CD4-positive, alpha-beta T cell treated with Interleukin-4 for 4 hours (primary cell): ENCODE measurements around the gene WNT16.

Experiments
- DNase-seq: peaks from one replicate; pipeline ENCODE4 v3.0.0-alpha.2; 2020

The WNT16 gene

GRCh38 chr7:121351682-121352081 is 22.9 kb downstream of the WNT16 start:
- DNase-seq = no peak

GRCh38 chr7:121352323-121352722 is 23.5 kb downstream of the WNT16 start:
- DNase-seq = no peak

GRCh38 chr7:121355574-121355973 is 26.8 kb downstream of the WNT16 start:
- DNase-seq = no peak

DNA sequence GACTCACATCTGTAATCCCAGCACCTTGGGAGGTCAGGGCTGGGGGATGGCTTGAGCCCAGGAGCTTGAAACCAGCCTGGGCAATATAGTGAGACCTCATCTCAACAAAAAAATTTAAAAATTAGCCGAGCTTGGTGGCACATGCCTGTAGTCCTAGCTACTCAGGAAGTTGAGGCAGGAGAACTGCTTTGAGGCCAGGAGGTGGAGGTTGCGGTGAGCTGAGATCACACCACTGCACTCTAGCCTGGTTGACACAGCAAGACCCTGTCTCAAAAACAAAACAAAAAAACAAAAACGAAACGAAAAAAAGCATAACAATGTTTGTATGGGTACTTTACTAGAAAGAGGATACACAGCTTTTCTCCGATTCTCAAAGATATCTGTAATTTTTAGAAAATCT is 31.8 kb downstream of the WNT16 start:
- DNase-seq = no peak

DNA sequence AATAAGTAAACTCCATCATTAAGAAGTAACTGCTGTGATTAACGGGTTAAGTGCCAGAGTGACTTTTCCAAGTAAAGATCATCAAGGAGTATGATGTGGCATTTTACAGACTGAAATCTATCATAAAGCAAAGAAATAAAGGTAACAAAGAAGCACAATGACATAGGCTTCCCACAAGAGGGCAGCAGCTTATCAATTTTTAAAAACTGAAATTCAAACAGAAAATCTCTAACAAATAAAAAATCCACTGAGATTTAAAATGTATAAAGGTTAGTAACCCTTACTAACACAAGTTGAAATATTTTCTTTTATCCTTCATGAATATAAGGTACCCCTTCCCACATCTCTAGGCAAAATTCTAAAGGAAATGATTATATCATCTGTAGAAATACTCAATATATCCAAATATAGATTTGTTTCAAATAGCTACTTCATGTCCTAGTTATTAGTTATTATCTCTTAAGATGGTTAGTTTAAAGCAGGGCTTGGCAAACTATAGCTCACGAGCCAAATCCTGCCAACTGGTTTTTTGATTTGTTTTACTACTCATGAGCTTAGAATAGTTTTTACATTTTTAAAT is 38.1 kb downstream of the WNT16 start:
- peak; percentile 55 for DNase-seq

DNA sequence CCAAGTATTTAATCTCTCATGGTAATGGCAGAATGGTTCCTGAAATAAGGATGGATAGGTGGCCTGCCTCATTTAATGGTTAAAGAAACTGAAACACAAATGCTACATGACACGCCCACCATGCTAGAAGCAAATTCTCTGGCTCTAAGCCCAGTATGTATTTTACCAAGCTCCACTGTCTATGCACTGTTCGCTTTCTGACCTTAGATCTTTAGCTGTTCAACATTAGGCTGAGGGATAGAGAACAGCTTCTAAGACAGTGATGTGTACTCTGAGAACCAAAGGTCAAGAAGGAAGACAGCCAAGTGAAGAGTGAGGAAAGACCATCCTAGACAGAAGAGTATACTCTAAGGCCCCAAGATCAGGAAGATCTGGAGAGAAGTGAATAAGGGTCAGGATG is 40.7 kb downstream of the WNT16 start:
- DNase-seq = no peak

GRCh38 chr7:121371367-121371766 is 42.6 kb downstream of the WNT16 start:
- no peak for DNase-seq

- DNase-seq = no peak
Observed at GRCh38 chr7:121371883-121372282, 43.1 kb downstream of the WNT16 start.

- DNase-seq = peak; percentile 30
Observed at GRCh38 chr7:121372376-121373010, 43.7 kb downstream of the WNT16 start.

DNA sequence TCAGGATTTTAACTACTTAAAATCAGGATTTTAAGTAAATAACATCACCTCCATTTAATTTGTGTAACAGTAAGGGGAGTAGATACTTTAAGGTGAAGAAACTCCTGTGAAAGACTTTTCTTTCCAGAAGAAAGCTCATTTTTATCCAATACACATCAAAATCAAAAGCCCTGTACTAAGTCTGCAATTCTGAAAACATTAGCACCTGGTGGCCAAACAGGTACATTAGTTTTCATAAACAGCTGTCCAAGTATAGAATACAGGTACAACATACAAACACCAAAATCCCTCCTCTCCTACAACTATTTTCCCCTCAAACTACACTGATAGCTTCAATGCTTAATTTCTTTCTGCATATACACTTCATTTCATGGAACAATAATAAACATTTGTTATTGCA is 44.4 kb downstream of the WNT16 start:
- no peak for DNase-seq

GRCh38 chr7:121376979-121377378 is 48.2 kb downstream of the WNT16 start:
- no peak for DNase-seq

DNA sequence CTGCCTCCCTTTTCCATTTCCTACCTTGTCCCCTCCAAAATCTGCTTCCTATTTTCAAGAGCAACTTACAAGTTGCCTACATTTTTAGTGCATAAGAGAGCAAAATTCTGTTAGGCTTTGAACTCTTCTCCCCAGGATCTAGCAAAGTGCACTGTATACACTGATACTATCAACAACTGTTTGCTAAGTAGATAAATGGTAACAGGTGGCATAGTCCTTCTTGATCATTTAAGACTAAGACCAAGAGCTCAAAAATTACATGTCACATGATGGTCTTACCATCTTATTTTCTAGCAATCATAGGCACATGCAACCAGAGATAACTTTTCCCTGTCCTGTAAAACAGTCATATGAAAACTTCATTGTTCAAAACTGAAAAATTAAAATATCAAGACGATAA is 51.1 kb downstream of the WNT16 start:
- DNase-seq = no peak

DNA sequence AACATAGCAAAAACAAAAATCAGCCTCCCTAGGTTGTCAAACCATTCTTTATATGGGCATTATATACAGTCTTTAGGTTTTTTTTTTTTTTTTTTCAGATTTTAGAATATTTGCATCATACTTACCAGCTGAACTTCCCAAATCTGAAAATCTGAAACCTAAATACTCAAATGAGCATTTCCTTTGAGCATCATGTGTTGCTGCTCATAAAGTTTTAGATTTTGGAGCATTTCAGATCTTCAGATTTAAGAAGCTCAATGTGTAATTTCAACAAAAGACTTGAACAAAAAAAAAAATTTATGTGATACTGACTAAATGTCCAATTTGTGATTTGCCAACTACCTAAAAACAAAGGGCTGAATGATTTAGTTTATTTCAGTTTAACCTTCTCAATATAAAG is 53.7 kb downstream of the WNT16 start:
- no peak for DNase-seq

DNA sequence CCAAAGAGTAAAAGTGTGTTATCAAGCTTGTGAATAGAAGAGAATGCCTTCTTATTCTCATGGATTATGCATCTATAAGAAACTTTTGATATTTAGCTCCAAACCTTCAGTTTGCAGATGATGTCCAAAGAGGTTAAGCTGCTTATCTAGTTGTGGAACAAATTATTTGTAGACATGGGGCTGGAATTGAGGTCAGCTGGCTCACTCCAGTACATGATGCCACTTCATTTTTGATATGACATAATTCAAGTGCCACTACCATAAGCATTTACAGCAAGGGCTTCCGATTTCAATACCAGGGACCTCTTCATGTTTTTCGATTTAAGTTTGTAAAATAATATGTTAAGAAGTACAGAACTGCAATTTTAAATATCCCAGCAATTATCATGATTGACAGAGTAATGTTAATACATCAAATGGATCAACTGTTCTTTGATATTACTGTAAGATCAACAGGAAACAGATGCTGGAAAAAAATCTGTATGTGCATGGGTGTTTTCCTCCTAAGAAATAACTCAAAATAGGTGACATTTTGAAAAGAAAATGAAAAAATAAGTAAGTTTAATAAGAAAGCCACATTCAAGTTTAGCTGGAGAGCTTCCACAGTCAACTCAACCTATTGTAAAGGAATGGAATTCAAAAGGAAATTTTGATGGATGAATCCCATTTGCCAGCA is 54.6 kb downstream of the WNT16 start:
- DNase-seq = no peak

GRCh38 chr7:121384265-121384664 is 55.5 kb downstream of the WNT16 start:
- no peak for DNase-seq

DNA sequence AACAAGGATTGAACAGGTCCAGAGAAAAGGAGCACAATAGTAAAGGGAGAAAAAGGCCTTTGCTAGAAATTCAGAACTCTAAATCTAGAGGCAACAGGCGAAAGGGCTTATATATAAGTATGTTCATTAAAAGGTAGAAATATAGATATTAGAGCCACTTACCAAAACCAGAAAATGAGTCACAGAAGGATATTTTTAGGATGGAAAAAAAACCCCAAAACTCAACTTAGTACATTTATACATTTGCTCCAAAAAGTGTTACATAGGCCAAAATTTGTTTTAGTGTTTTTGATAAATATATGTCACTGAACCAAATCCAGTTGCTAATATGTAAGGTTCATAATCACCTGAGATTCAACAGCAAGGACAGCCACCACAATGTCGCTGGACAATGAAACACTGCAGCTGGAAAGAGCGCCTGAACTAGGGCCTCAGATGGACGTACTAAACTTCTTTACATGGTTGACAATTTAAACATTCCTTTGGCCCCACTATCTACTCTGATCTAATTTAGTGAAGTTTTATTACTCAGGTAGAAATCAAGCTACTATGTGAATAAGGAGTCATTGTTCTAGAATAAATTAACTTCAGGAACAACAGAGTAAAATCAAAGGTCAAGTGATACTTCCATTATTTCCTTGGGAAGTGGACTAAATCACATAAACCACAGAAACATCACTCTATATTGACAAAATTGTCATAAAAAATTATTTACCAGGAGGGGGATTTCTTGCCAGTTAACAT is 56.4 kb downstream of the WNT16 start:
- no peak for DNase-seq

DNA sequence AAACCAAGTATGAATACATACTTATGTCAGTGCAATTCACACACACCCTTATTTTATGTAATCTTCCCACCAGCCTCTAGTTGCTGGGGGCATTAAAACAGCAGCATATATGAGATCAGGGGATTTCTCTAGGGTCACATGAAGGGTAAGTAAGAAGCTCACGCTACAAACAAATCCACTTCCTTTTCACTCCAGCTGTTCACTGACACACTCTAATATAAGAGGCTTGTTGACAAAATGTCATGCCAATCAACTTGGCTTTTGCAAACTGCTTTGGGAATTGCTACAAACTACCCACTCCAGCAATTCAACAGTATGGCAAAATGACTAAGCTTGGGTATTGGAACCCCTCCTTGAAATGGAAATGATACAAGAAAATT is 57.0 kb downstream of the WNT16 start:
- peak; percentile 15 for DNase-seq

- no peak for DNase-seq
Observed at GRCh38 chr7:121388950-121389349, 60.1 kb downstream of the WNT16 start.

GRCh38 chr7:121390109-121390508 is 61.3 kb downstream of the WNT16 start:
- DNase-seq = no peak

DNA sequence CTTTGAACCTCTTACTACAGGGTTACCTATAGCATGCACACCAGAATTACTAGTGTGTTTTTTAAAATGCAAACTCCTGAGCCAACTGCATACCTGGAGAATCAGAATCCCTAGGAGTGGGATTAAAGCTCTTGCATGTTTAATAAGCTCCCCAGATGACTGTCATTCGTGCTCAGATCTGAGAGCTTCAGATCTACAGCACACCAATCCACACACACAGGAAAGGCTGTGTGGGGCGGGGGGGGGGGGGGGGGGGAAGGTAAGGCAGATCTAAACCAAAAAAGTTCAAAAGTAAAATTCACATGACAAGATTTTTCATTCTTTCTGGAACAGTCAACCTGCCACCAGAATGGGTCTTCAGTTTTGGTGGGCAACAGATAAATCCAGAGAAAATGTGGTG is 61.8 kb downstream of the WNT16 start:
- DNase-seq = no peak
